HG03159 (cell line): ENCODE results near the gene THADA.

ENCODE experiments used
- ATAC-seq: cut with Tn5 transposase; IDR thresholded peaks from one replicate; pipeline ENCODE4 v1.9.1; 2021; ENCODE audit warnings: mild to moderate bottlenecking, moderate library complexity; ENCODE audit not compliant: unreplicated experiment

THADA gene

DNA sequence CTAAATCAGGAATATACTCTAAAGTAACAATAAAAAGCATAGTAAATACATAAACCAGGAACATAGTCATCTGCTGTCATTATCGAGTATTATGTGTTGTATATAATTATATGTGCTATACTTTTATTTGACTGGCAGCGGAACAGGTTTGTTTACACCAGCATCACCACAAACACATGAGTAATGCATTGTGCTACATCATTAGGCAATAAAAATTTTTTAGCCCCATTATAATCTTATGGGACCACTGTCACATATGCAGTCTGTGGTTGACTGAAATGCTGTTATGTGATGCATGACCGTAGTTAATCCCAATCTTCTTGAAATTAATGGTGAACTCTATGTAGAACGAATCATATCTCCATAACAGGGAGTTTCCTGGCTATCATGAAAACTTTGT is 232.7 kb downstream of the THADA start:
- no peak for ATAC-seq

DNA sequence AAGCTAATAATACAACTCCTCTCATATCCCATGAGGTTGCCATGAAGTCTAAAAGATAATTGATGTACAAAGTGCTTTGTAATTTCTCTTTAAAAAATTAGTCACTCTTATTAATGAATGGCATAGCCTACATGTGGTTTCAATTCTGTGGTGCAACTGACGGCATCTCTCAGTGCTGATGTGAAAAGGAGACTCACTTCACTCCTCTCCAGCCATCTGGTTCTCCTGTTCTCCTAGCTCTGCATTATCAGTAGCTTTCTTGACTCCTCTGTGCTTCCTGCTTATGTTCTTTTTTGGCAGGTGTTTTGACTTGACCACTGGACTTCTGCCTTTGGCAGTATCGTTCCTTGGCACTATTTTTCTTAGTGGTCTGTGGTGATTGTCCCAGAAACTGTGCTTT is 234.6 kb downstream of the THADA start:
- no peak for ATAC-seq

DNA sequence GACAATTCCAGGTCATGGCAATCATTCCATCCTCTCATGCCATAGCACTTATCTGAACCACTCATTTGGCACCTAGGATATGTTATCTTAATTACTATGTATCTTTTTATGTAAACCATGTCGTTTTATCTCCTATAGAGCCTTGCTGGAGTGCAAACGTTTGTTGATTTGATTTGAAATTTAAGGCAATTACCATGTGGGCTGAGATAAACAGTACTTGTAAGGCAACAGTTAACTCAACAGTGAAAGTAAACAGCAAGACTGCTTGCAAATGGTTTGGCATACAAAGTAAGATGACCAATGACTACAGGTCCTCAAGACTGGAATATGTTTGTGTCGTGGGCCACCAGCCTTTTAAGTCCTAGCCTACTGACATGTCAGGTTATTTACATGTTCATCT is 235.7 kb downstream of the THADA start:
- no peak for ATAC-seq

DNA sequence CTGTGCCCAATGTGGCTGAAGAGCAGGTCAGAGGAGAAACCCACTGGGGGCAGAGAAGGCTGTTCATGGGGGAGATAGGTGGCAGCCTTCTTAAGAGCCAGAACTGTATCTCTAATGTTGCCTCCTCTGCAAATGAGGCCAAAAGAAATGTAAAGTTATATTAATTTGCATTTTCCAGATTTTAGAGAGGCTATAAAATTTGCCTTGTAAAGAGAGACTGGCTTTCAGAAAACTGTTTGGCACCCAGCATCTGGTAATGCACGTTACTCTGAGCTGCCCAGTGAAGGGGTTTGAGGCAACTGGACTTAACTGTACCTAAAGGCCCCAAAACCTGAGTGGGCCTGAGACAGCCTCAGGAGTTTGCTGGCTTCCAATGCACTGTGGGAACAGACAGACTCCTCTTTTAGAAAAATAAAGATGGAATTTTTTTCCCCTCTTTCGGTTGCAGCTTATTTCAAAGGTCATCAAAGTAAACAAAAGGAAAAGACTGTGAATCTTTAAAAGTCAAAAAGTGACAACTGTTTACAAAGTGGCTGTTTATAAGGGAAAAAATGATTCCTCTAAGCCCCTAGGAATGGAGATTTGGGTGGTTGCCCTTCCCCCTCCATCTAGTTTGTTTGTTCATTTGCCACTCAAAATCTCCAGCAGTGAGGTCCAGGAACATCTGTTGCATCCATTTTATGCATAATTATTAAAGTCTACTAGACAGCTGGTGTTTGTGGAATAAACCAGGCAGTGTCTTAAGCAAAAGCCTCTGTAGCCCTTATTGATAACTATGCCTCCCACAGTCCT is 237.2 kb downstream of the THADA start:
- no peak for ATAC-seq

DNA sequence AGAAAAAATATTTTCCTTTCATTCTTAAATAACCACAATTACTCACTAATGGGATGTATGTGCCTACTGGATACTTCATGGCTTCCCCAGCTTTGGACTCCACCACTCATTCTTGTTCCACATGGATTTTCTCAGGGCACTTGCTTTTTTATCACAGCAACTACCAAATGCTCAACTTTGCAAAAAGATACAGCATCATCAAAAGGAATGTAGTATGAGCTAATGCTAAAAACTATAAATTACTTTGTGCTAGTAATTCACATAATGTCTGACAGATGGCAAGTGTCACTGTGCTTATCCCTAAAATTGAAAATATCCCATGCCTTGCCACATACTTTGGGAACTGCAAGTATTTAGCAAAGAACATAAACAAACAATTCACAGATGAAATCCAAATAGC is 239.1 kb downstream of the THADA start:
- ATAC-seq = no peak

DNA sequence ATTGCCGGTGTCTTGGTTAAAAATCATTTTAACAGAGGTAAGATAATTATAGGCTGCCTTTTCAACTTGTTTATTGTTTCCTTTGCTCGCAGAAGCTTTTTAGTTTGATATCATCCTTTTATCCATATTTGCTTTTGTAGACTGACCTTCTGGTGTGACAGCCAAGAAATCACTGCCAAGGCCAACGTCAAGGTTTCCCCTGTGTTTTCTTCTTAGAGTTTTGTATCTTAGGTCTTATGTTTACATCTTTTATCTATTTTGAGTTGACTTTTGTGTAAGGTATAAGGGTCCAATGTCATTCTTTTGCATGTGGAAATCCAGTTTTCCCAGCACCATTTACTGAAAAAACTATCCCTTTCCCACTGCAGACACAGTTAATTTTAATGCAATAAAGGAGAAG is 240.4 kb downstream of the THADA start:
- no peak for ATAC-seq

DNA sequence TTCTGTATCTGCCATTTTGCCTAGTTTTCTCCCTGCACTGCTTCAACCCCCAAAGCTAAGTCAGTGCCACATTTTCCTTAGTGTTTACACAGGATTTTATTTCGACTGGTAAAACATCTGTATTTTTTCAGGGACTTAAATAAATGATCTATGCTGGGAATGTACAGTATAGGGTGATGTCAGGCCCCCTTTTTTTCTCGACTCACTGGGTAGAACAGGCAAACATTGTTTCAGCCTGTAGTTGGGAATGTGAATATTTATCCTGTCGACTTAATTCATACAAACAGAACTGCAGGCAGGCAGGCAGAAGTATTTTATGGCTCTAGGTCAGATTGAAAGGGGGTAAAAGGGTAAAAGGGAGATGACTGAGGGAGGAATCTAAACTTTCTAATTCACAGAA is 245.9 kb downstream of the THADA start:
- ATAC-seq = no peak

DNA sequence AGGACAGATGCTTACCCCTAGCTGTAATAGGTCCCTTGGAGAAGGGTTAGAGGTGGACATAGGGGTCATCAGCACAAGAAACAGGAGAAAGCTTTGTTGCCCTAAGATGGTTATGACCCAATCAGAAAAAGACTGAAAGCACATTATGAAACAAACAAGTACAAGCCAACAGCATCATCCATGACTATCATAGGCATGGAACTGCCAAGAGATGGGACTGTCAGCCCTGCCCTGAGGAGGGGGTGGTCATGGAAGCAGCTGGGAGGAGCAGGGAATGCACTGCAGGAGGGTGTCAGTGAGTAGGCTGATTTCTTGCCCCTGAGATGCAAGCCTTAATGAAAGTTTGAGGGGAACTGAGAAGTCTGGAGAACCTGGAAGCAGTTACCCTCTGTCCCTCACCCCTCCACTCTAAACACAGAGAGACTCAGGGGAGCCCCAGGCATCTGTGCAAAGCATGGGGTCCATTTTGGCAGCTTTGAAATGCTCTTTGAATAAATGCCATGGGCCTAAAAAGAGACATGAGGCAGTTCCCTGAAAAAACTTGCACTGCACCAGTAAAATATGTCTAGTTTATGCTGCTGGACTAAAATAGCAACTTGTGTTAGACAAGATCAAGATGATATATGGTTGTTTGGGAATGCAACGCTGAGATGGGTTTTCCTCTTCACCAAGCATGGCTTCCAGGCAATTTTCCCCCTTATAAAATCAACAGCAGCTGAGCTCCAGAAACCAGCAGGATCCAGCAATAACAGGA is 246.8 kb downstream of the THADA start:
- no peak for ATAC-seq

DNA sequence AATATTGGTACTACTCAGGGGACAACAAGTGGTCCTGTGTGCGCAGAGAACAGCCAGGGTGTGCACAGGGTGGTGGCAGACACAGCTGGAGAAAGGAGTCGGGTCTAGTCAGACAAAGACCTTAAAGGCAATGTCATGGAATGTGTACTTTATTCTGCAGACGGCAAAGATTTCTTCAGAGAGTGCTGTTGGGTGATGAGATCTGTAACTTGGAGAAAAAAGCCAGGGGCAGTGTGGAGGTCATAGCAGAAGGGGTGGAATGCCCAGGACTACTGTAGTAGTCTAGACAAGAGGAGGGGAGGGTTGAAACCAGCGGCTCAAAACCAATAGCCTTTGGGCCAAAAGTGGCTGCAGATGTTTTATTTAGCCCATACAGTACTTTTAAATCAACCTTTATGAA is 248.1 kb downstream of the THADA start:
- no peak for ATAC-seq

DNA sequence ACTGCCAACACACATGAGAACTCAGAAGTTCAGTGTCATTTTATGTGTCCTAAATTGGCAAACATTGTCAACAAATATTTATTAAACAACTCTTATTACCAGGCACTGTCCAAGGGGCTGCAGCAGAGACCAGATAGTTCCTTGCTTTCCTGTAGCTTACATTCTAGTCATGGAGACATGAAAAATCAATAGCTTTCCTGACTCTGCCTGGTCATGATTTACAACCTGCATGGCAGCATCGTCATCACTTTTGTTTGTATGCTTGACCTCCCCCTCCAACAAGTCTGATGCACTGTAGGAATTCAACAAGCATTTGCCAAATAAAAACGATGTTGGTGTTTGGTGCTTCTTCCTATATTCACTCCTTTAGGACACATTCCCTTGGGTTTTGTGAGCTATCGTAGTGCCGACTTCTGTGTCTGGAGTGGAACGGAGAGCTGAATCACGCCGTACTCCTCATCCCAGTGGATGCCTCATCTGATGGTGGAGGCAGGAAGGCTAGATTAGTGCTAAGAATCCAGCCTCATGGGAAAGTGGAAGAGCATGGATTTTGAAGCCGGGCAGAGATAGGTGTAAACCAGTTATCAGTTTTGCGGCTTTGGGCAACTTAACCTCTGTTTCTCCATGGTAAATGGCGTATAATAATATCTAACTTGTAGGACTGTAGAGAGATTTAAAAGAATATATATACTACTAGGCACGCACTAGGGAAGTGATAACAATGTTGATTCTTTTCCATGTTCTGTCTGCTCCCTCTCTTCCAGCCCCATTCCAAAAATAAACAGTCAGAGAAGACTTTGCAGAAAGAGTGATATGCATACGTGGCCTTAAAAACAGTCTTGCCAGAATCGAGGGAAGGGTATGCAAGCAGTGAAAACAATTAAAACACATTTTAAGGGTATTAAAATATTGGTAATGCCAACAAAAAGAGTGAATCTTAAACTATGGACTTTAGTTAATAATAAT is 249.0 kb downstream of the THADA start:
- ATAC-seq = no peak

DNA sequence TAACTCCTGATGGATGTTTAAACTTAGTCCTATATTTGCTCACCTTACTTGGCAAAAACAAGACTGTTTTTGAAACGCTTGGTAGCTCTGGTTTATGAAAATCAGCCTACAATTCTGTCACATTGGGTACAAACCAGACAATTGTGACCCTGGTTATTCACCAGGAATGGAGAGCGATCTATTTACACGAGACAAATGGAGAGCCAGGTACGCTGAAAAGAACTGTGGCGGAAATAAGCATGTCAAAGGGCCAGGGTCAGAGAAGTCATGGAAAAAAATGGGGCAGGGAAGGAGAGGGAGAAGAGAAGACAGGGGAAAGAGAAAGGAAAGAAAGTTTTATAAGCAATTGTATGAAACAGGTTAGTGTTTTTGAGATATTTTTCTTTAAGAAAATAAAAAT is 250.0 kb downstream of the THADA start:
- no peak for ATAC-seq

DNA sequence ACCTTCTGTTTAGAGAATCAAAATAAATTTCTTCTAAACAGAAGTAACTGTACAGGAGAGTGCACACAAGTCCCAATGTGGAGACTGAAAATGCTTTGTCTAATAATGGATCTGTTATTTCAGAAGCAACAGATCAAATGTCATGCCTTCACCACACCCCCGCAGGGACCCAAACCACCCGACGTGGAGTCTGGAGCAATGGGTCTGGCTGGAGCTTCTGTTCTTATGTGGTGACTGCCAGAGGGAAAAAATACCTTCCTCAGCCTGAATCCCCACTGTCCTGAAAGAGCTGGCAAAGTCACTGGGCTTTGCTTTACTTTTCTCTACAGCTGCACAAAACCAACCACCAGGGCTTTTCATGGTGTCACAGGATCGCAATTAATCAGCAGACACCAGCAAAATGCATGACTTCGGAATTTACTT is 250.4 kb downstream of the THADA start:
- no peak for ATAC-seq

DNA sequence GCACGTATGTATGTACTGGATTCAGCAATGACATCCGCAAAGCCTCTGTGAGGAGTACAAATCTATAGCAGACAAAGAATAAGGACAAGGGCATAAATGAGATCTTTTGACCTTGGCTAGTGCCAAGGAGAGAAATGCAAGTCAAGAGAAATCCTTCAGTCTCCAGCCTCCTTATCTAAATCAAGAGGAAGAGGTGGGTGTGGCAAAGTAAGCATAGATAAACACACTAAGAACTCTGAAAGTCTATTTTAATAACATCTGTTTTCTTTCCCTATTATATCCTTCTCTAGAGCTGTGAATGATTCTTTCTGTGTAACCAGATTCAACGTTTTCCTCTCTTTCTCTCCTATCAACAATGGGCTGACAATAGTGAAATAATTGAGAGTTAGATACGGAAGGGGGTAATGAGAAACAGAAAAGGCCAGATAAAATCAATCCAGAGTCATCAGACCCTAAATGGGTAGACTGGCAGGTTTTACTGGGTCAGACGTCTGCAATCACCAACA is 250.9 kb downstream of the THADA start:
- ATAC-seq = no peak

DNA sequence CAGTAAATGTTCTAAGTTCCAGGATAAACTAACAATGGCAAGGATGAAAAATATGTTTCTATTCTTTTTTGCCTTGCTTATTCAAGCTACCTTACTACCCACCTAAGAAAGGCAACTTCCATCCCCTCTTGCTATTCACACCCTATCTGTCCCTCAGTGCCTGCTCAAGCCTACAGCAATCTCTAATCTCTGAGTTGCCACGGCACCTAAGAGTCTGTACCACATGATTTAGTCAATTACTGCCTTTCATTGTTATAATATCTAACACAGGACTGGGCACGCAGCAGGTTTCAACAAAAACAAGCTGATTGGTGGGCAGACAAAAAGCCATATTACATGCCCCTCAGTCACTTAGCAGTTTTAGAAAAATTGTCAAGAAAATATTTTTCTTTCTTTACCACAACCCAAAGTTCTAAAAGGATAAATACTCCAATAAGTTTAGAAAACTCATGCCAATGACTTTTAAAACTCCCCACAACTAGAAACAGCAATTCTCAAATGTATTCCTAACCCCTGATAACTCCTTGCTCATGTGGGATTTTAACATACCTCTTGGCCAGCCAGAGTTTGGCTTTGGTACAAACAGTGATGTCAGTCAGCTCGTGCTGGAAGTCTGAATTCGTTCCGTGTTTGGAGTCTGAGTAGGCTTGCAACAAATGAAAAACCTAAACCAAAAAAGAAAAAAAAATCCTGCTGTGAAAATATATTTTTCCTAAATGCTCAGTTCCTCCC is 252.1 kb downstream of the THADA start:
- ATAC-seq = no peak

DNA sequence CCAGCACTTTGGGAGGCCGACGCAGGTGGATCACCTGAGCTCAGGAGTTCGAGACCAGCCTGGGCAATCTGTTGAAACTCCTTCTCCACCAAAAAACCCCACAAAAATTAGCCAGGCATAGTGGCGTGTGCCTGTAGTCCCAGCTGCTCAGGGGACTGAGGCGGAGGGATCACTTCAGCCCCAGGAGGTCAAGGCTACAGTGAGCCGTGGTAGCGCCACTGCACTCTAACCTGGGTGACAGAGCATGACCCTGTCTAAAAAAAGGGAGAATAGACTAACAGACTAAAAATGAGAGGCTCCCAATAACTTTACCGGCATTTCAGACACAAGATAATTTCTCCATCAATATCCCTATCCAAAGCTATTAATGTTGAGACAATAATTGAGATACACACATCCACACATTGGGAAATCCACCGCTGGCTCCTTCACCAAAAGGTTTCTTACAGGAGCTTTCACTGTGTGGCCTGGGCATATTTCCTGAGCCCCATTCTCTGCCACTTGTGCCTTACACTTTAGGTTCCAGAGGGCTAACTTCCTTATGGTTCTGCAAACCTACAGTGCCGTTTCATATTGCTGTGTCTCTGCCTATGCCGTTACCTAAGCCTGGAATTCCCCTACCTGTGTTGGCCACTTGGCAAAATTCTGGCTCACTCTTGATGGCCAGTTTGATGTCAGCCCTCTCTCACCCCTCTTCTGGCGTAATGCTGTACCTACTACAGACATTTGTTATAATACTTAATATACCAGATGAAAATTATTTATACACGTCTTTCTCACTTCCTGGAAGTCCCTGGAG is 253.7 kb downstream of the THADA start:
- no peak for ATAC-seq

DNA sequence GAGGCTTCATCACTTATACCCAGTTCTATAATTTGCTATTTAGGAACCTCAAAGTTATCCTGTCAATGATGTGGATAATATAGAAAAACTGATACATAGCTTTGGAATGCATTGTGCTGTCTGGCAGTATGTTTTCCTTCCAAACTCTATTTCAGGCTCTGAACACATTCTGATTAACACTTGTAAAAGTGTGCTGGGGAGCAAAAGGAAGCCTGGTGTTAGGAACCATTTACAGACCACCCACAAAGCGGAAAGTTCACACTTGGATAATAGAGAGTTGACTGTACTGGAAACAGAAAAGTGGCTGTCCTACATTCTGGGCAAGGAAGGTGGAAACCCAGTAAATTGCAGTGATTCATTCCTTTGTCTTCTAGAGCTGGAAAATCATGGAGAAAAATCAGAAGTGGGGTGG is 254.9 kb downstream of the THADA start:
- no peak for ATAC-seq

DNA sequence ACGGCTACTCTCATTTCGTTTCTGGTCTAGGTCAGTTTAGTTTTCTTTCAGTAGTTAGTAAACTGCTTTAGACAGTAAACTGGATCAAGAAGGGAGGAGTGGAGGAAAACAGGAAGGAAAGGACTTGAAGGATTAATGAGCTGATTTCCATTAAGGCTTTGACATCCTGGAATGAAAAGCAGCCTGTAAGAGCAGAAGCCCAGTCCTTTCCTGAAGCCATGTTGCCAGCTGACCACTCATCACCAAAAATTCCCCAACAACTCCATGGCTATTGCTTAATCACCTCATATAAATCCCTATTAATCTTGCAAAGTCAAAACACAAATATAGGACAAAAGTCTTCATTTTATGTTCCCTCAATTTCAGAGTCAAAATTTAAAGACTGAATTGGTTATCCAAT is 255.8 kb downstream of the THADA start:
- ATAC-seq = no peak

DNA sequence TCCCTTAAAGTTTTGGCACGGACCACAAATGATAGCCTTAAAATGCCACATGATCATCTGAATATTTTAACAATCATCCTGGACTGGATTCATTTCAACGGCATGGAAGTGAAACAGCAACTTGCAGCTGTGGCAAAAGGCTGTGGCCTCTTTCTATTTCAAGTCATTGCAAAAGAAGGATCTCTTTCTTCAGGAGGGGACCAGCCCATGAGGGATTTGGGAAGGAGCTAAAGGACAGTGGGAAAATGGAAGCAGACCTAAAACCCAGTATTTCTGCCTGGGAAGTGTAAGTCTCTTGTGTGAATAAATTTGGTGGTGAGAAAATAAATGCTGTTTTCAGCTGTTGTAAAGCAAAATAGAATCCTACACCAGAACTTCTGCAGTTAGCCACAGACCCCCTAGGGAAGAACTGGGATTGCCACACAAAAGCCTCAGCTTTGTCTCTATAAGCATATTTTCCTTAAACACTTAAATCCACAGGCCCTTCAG is 262.1 kb downstream of the THADA start:
- no peak for ATAC-seq

DNA sequence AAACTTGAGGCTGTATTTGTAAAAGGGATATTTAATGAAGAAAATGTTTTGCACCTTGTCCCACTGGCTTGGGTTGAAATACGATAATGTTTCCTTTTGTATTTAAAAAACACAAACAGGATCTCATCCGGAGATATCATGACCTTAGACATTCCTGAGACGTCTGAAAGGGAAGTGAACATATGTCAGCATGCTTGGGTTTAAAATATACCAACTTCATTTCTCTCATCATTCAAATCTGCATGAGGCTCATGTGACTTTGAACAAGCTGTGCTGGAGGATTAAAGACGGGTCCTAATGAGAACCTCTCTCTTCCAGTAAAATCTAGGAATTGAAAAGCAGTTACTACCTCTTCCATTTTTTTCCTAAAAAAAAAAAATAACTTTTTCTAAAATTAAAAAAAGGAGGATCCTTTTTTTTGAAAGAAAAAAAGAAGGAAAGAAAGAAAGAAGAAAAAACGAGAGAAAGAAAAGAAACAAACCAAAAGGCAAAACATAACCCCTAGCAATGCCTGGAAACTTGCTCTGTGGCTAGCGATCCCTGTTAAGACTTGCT is 262.7 kb downstream of the THADA start:
- ATAC-seq = no peak
